HFF-Myc (cell line): ENCODE measurements around the gene KIF18B.

Experiments
- DNase-seq: peaks from one replicate; pipeline ENCODE4 v3.0.0-alpha.2; 2011; ENCODE audit warnings: low read depth; ENCODE audit errors: extremely low read depth
- H3K4me3 ChIP-seq: replicated peaks from 2 replicates; pipeline ENCODE4 v1.5.1; 2011; ENCODE audit warnings: low read depth, mild to moderate bottlenecking, control low read depth, low read length
- CTCF ChIP-seq: IDR thresholded peaks from 2 replicates; pipeline ENCODE4 v1.5.1; 2012; ENCODE audit warnings: mild to moderate bottlenecking, low read depth, low read length, control low read depth; ENCODE audit errors: missing control alignments

KIF18B gene

GRCh38 chr17:44887971-44888954, 59.3 kb downstream of the KIF18B start:
- no peak for TF ChIP-seq CTCF
- no peak overlapping the region for H3K4me3 ChIP-seq
- DNase-seq, result no peak

GRCh38 chr17:44887016-44887415, 60.6 kb downstream of the KIF18B start:
- no peak for TF ChIP-seq CTCF
- H3K4me3 ChIP-seq, result no peak overlapping the region
- no peak for DNase-seq

GRCh38 chr17:44884941-44885340, 62.6 kb downstream of the KIF18B start:
- no peak for DNase-seq
- TF ChIP-seq CTCF, result no peak
- no peak overlapping the region for H3K4me3 ChIP-seq

GRCh38 chr17:44881145-44881544, 66.4 kb downstream of the KIF18B start:
- no peak for TF ChIP-seq CTCF
- H3K4me3 ChIP-seq, result no peak overlapping the region
- DNase-seq, result no peak

GRCh38 chr17:44880062-44880461, 67.5 kb downstream of the KIF18B start:
- no peak overlapping the region for H3K4me3 ChIP-seq
- no peak for TF ChIP-seq CTCF
- no peak for DNase-seq

GRCh38 chr17:44879376-44879775, 68.2 kb downstream of the KIF18B start:
- DNase-seq, result no peak
- no peak overlapping the region for H3K4me3 ChIP-seq
- no peak for TF ChIP-seq CTCF
